GM21367 (cell line): Measurements from ENCODE around the gene NEXN.

Experiments used
- ATAC-seq: cut with Tn5 transposase; IDR thresholded peaks from one replicate; pipeline ENCODE4 v1.9.1; 2021; ENCODE audit not compliant: unreplicated experiment

The NEXN gene

DNA sequence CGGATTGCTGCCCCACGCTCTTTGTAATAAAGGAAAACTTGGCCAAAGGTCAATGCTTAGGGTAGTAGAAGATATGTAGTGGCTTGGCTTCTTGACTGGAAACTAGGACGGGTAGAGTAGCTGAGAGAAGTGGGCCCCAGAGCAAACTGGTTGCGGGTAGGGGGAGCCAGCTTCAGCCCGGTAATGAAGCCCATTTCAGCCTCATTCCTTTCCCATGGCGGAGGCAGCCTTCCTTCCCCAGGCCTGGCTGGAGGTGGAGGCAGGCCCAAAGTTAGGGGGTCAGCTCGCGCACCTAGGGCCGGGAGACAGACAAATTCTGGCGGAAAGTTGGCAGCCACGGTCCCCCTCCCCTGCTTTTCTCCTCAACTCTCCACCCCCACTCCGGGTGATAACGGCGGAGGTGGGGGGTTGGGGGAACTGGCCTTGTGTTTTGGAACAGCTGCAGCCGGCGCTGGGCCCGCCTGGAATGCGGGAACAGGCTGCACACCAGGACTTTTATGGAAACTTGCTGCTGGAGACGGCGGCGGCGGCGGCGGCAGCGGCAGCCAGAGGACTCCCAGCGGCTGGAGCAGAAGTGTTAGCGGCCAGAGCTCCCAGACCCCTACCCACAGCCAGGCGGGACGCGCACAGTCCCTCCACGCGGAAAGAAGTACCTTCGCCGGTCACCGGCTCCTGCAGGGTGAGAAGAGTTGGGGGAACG lies at the start of gene NEXN:
NEXN (plus strand) TSS at position 544 of the 700 bp plus-strand sequence. CDS start 27,483 bp downstream, outside the sequence.
- ATAC-seq: peak; percentile 36

DNA sequence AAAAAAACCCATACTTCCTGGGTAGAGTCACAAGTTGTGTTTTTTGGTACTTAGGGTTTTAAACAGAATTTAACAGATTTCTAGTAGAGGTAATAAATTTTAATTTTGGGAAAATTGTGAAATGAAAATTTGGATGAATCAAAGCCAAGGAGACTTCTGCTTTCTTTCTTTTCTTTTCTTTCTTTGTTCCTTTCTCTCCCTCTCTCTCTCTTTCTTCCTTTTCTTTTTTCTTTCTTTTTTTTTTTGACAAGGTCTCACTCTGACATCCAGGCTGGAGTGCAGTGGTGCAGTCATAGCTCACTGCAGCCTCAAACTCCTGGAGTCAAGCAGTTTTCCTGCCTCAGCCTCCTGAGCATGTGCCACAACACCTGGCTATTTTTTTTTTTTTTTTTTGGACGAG lies 46.9 kb upstream of the NEXN start:
- ATAC-seq: no peak

DNA sequence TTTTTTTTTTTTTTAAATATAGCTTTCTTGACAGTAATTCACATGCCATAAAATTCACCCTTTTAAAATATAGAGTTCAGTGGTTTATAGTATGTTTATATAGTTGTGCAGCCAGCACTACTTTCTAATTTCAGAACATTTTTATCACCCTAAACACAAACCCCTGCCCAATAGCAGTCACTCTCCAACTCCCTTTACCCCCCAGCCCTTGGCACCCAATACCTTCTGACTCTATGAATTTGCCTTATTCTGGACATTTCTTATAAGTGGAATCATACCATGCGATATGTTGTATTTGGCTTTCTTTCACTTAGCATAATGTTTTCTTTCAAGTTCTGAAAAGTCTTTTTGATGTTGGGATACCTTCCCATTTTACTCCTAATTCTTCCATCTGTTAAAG lies 42.5 kb upstream of the NEXN start:
- no peak for ATAC-seq

DNA sequence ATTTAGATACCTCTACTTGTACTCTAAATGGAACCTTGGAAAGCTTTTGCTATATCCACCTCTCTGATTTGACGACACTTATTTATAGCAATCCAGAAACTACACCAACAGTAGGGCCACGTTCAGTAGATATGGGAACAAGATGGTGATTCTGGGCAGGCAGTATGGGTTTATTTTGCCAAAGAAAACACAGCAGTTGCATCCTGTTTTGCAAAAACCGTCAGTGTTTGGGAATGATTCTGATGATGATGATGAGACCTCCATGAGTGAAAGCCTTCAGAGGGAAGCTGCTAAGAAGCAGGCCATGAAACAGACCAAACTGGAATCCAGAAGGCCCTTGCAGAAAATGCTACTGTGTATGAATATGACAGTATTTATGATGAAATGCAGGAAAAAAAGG lies 41.5 kb upstream of the NEXN start:
- no peak for ATAC-seq

DNA sequence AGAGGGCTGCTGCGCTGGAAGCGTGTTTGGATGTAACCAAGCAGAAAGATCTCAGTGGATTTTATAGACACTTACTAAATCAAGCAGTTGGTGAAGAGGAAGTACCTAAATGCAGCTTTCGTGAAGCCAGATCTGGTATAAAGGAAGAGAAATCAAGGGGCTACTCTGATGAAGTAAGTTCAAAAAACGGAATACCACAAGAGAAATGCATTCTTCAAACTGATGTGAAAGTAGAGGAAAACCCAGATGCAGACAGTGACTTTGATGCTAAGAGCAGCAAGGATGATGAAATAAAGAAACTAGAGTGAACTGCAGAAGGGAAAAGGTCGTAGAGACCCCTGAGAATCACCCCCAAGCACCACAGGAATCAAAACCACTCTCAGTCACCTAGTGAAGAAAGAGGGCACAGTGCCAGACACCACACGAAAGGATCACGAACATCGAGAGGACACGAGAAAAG lies 40.8 kb upstream of the NEXN start:
- no peak for ATAC-seq

DNA sequence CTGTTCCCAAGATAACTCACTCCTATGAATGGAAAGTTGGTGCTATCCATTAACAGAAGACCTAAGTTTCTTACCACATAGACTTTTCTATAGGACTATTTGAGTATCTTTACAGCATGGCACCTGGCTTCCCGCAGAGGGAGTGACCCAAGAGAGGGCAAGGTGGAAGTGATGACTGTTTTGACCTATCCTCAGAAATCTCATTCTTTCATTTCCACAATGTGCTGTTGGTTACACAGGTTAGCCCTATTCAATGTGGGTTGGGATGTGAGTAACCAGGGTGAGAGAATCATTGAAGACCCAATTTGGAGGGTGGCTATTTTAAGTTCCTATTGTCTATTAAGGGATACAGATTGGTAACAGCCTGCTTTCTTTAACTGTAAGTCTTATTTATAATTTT lies 38.3 kb upstream of the NEXN start:
- ATAC-seq: no peak

DNA sequence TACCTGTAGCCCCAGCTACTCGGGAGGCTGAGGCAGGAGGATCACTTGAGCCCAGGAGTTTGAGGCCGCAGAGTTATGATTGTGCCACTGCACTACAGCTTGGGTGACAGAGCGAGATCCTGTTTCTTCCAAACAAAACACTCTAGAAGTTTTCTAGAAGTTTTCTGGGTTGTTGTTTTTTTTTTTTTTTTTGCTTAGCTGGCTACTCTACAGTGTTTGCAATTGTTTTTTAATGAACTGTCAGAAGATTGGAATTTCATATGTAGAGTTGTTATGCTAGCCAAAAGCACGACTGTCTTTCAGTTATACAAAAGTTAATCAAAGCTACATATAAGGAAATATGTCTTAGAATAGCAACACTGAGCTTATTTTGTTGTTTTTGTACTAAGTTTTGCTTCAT lies 30.9 kb upstream of the NEXN start:
- ATAC-seq: no peak

DNA sequence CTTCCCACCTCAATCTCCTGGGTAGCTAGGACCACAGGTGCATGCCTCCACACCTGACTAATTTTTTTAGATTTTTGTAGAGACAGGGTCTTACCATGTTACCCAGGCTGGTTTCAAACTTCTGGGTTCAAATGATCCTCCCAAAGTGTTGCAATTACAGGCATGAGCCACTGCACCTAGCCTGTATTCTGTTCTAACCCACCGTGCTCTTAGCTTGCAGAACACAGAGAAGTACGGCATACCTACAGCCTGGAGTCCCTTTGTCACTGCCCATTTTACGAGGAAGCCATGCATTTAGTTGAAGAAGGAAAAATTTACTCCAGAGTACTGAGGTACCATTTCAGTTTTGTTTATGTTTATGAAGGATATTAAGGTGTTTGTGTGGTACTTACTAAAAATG lies 29.7 kb upstream of the NEXN start:
- ATAC-seq: no peak

DNA sequence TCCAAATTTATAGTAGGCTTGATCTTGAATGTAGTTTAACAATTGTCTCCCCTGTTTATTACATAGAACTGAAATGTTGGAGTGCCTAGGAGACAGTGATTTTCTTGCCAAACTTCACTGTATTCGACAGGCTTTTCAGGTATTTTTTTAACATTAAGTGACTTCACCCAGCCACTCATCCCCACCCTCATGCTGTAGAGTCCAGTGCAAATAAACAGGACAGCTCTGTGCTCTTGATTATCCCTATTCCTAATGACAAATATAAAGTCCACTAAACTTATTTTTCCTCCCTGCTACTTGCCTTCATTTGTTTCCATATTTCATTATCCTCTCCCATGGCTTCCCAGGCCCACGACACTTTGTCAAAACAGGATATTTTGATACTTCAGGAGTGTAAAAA lies 29.2 kb upstream of the NEXN start:
- ATAC-seq: no peak

DNA sequence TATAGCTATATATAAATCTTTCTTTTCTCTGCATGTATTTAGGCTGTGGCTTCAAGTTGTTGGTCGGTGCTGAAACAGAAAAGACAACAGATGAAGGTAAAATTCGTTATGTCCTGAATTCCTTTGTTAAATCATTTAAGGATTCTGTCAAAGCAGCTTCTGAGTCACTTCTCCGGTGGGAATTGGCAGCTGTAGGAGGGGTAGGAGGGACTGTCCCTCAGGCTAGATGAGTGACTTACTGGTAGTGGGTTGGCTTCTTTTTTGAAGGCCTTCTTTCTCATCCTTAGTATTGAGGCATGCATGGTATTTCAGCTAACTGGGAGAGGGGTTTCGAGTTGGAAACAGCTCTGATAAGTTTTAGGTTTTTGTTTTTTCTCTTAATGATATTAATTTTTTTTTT lies 22.1 kb upstream of the NEXN start:
- ATAC-seq: no peak

DNA sequence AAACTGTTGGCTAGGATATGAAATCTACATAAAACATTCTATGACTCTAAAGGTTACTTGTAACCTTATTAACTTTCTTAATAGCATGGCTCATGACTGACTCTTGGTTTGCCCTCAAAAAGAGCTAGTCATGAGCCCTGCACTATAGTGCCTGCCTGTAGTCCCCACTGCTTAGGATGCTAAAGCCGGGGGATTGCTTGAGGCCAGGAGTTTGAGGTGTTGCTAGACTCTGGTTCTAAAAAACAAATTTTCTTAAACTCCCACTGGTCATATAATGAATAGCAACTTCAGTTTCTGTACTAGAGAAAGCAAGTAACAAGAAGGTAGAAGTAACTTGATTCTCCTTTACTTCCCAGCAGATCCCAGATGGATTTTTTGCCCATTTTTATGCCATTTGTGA lies 15.8 kb upstream of the NEXN start:
- ATAC-seq: no peak

DNA sequence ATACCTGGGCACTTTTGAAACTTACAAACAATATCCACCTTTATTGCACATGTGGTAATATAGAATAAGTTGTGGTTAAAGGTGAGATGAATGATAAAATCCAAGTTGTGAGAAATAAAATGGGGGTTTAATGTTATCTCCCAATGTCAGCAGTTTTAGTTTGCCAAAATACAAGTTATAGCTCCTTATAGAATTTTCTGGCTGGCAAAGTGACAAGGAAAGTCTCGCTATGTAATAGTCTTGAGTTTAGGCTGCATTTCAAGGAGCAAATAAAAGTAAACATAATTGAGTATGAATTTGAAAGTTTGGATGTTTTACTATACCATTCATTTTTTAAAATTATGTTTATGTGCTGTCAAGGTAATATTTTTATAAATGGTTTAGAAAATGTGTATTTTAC lies 15.0 kb upstream of the NEXN start:
- ATAC-seq: no peak

DNA sequence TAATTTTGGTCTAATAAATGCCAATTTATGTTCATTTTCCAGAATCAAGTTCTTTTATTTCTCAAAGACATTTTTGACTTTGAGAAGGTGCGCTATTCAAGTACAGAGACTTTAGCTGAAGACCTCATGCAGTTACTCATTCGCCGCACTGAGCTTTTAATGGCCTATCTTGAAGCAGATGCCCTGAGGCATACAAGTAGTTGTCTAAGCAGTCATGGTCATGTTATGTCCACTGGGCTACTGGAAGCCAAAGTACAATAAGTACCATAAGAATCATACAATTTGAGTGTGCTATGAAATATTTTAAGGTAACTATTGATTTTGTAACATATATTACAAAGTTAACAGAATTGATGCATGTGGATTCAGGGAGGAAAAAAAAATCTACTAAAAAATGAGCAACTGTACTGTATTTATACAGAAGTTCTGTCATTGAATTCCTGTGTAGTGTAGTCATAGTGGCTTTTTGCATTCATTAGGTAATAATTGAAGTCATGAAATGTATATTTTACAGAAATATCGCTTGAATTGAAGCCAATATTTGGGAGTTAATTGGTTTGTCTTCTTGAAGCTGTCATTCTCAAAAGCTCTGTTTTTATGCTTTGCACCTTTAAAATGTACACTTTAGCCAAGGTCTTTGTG lies 13.5 kb upstream of the NEXN start:
- ATAC-seq: no peak

DNA sequence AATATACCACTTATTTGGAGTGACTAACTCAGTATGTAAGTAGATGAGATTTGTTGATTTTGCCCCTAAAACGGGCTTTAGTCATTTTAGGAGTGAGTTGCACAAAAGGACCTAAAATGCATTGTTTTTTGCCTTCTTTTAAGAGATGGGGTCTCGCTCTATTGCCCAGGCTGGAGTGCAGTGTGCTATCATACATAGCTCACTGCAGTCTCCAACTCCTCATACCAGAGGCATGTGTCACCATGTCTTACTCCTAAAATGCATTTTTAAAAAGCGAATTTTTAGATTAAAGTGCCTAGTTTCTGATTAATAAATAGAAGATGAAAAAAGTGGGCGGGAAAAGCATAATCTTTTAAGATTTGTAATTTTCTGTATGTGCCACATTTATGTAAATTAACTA lies 11.5 kb upstream of the NEXN start:
- ATAC-seq: no peak

DNA sequence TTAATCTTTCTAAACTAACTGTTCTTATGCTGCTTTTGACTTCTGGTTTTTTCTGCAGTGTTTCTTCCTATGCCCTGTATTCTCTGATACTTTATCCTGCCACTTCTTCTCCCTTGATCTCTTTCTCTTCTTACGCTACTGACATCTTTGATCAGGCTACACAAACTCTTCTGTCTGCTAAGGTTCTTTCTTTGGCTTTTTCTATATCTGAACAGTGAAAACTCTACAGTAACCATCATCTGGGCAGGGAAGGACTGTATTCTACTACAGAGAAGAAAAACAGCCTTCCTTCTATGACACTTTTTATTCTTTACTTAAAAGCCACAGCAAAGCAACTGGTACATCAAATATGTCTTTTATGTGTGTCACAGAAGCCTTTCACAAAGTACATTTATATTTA lies 7.4 kb upstream of the NEXN start:
- no peak for ATAC-seq

DNA sequence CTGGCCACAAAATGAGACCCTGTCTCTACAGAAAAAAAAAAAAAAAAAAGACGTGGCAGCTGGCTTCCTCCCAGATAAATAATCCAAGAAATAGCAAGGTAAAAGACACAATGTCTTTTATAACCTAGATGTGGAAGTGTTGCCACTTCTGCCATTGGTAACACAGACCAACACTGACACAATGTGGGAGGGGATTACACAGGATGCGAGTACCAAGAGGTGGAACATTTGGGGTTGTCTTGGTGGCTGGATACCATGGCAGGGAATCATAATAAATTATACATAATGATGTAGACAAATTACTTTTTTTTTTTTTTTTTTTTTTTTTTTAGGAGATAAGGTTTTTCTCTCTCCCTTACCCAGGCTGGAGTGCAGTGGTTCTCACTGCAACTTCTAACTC lies 6.0 kb upstream of the NEXN start:
- ATAC-seq: no peak

DNA sequence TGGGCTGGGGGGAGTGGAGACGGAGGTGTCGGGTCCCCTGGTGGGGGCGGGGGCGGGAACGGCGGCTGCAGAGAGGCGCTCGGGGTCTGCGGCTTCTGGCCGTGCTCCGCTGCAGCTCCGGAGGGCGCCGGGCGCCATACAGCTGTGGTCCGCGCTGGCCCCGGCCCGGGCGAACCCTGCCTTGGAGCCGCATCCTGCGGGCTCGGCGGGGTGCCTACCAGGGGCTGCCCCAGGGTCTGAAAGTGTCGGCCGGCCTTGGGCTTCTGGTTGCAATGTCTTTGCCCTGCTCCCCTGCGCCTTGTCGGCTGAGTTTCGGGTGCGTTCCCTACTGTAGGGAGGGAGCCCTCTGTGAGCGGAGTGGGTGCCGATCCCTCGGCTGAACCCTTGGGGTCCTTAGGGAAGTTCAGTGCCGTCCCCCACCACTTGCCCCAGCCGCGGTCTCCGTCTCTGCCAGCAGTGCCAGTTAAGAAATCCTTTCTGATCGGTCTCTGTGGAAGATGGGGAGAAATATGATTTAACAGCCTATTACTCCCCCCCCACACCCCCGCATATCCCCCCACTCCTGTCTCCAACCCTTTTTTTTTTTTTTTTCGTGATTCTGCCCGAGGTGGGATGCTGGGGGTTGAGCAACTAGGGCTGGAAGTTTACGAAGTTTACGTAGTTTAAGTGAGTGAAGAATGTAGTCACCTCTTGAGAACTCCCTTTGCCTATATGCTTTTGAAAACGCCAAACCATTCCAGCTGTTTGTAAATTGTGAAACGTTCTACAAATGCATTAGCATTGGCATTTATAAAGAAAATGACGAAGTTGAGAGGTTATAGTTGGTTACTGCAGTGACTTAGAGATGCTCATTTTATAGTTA lies 588 bp downstream of the NEXN start:
- ATAC-seq: peak; percentile 63

DNA sequence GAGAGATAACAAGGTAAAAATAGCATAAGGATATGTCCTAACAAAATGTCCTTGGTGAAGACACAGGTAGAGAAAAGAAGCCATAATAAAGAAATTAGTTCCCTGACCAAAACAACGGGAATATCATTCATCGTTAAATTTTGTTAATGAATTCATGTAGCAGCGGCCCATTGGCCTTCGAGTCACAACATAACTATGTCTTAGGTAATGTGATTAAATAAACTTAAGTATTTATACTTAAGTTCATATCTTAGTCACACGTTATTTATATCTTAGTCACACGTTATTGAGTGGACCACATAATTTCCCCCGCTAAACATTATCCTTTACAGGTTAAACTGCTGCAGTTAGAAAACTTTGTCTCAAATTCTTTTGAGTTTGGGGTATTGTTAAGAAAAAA lies 1.2 kb downstream of the NEXN start:
- ATAC-seq: no peak

DNA sequence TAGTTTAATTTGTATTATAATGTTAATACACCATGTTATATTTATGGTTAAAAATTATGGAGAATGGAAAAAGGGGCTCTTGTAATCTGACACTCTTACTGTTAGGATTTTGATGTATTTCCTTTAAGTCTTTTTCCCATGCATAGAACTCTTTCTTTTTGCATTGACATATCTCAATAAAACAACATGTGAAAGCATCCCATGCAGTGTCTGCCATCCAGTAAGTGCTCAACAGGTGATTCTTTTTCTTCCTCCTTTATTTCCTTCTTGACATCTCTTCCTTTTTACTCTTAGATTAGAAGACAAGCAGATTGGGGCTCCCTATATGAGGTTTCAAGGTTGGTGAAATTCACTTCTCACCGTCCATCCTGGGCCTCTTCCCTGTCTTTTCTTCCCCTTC lies 2.8 kb downstream of the NEXN start:
- no peak for ATAC-seq

DNA sequence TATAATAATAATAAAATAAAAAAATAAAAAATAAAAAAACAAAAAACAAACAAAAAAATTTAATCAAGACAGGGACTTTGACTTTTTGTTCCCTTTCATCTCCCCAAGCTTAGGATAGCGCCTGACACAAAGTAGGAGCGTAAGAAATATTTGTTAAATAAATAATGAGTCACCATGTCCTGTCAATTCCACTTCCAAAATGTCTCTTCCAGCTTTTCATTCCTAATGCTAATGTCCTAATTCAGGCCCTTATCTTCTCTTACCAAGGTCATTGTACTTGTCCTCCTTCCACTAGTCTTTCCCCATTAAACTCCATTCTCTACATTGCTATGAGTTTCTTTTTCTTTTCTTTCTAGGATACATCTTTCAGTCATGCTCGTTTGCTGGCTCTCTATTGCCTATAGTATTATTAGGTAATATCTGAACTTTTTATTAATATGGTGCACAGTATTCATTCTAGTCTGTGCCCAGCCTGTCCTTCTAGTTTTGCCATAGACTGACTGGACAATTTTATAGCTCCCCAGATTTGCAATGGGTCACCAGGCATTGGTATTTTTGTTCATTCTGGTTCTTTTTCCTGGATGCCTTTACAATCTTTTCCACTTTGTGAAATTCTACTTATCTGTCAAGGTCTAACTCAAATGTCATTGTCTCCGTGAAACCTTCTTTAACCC lies 11.4 kb downstream of the NEXN start:
- no peak for ATAC-seq

DNA sequence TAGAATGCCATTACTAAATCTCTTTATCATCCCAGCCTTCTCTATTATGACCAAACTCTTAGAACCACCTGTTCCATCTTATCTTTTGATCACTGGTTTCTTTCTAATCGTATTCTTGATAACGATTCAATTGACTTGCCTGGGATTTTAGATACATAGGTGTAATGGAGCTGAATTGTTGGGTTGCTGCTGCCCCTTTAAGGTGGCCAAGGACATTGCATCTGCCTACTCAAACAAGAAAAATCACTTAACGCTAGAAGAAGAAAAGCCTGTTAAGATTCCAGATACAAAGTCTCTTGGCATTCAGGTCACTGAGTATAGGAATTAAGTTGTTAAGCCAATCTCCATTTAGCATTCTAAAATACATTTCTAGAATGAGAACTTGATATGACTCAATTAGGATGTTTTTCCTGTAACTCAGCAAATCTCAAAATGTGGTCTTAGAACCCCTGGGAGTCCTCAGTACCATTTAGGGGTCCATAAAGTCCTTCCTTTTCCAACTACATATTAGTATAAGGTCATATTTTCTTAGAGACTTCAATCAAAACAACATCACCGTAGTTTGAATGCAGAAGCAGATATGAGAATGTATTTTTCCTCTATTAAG lies 12.4 kb downstream of the NEXN start:
- peak; percentile 70 for ATAC-seq
